ENCODE measurements around the gene OVCH1. TPM values are rescaled to one million over a fixed set of nuclear protein-coding genes. Genes with fewer than 3 reads are reported as not detected.
"Not testable (repeated sequence)": the region's sequence is repeated elsewhere in the genome, so short reads cannot be mapped to it uniquely, and the experiment has no call there.

The OVCH1 gene
- total RNA-seq, 5 donors from 2014 or later (not counting 1 experiment from before 2014, with no cell fraction given), result not detected

GRCh38 chr12:29396774-29397173, 100.7 kb downstream of the OVCH1 start:
- no peak for ATAC-seq (replicated peaks in 1 of 4)
- WGBS (ENCODE audit: insufficient coverage), result 74% methylated on average over 3 of the region's 3 CpGs
- no peaks in the 10 kb centered on the region for H3K9me3 Mint-ChIP-seq
- no peaks in the 10 kb centered on the region for H3K36me3 ChIP-seq (ENCODE audit: control insufficient read depth in 2 of 2, extremely low read depth in 1 of 2, insufficient read depth in 1 of 2, low read length in 1 of 2)
- POLR2A ChIA-PET, result no interaction called here
- no peak overlapping the region for H3K4me3 ChIP-seq (ENCODE audit: control insufficient read depth in 1 of 2, extremely low read depth in 1 of 2, low read length in 1 of 2)
- no peaks in the 10 kb centered on the region for H3K4me1 ChIP-seq (ENCODE audit: control insufficient read depth in 1 of 2, extremely low read depth in 1 of 2, insufficient read depth in 2 of 2, low read length in 2 of 2)
- no peak overlapping the region for H3K27ac Mint-ChIP-seq
- no peak overlapping the region for H3K27ac ChIP-seq (ENCODE audit: low read length)
- H3K27me3 Mint-ChIP-seq, result peaks cover 6 to 17% of the 10 kb centered on the region in 2 donors
- H3K27me3 ChIP-seq (replicated peaks in 1 of 2; ENCODE audit: control insufficient read depth in 2 of 2, extremely low read depth in 1 of 2, insufficient read depth in 2 of 2, low read length in 1 of 2), result no peaks in the 10 kb centered on the region
- H3K4me1 Mint-ChIP-seq, result no peaks in the 10 kb centered on the region
- H3K9me3 ChIP-seq, result no peaks in the 10 kb centered on the region
- no peaks in the 10 kb centered on the region for H3K36me3 Mint-ChIP-seq
- CTCF ChIA-PET, result no interaction called here
- DNase-seq, result no peak
- H3K4me3 Mint-ChIP-seq, result no peak overlapping the region

- ATAC-seq (replicated peaks in 1 of 4), result no peak
- H3K36me3 ChIP-seq (ENCODE audit: control insufficient read depth in 2 of 2, extremely low read depth in 1 of 2, insufficient read depth in 1 of 2, low read length in 1 of 2), result no peaks in the 10 kb centered on the region
- no peaks in the 10 kb centered on the region for H3K4me1 ChIP-seq (ENCODE audit: control insufficient read depth in 1 of 2, extremely low read depth in 1 of 2, insufficient read depth in 2 of 2, low read length in 2 of 2)
- Mint-ChIP-seq H3K27me3 (peaks cover 6 to 17% of the 10 kb centered on the region in 2 donors), H3K27ac (no peak overlapping the region), H3K4me1 (peaks cover 10 to 11% (median 11%) of the 10 kb centered on the region in 3 donors), H3K36me3 (peaks cover 3% of the 10 kb centered on the region), H3K9me3 (peaks cover 2 to 6% (median 5%) of the 10 kb centered on the region in 3 donors), H3K4me3 (no peak overlapping the region)
- ChIA-PET CTCF (interaction anchor here in 1 of 2 donors (0.5 kb wide), 1 partner anchor 25 kb away, joined by 3 read pairs; no protein-coding TSS in a partner anchor), POLR2A (no interaction called here)
- H3K27ac ChIP-seq (ENCODE audit: low read length), result no peak overlapping the region
- H3K4me3 ChIP-seq (ENCODE audit: control insufficient read depth in 1 of 2, extremely low read depth in 1 of 2, low read length in 1 of 2), result no peak overlapping the region
- no peaks in the 10 kb centered on the region for H3K27me3 ChIP-seq (replicated peaks in 1 of 2; ENCODE audit: control insufficient read depth in 2 of 2, extremely low read depth in 1 of 2, insufficient read depth in 2 of 2, low read length in 1 of 2)
- no peak for DNase-seq
- H3K9me3 ChIP-seq, result no peaks in the 10 kb centered on the region
- 100% methylated on average over 1 of the region's 1 CpG for WGBS (ENCODE audit: insufficient coverage)
These were observed 102.1 kb downstream of the OVCH1 start for GRCh38 chr12:29395356-29395755.

GRCh38 chr12:29390419-29390818, 107.1 kb downstream of the OVCH1 start:
- WGBS (ENCODE audit: insufficient coverage), result no CpG with 5 or more reads among the region's 3 CpGs
- H3K36me3 ChIP-seq (ENCODE audit: control insufficient read depth in 2 of 2, extremely low read depth in 1 of 2, insufficient read depth in 1 of 2, low read length in 1 of 2); H3K27me3 ChIP-seq (replicated peaks in 1 of 2; ENCODE audit: control insufficient read depth in 2 of 2, extremely low read depth in 1 of 2, insufficient read depth in 2 of 2, low read length in 1 of 2); H3K9me3 Mint-ChIP-seq; H3K9me3 ChIP-seq; H3K4me1 ChIP-seq (ENCODE audit: control insufficient read depth in 1 of 2, extremely low read depth in 1 of 2, insufficient read depth in 2 of 2, low read length in 2 of 2); CTCF ChIA-PET; H3K4me3 ChIP-seq (ENCODE audit: control insufficient read depth in 1 of 2, extremely low read depth in 1 of 2, low read length in 1 of 2); H3K27me3 Mint-ChIP-seq; H3K36me3 Mint-ChIP-seq: not testable (repeated sequence)
- DNase-seq, result peak in 26 of 35 experiments; percentile 9 to 62 (median 34)
- ATAC-seq (replicated peaks in 1 of 4), result peak; percentile 87 to 100 (median 98)
- Mint-ChIP-seq H3K4me3 (peak overlapping the region; percentile 44 to 57 (median 55)), H3K4me1 (peaks cover 17 to 19% (median 18%) of the 10 kb centered on the region in 3 donors), H3K27ac (peak overlapping the region; percentile 91 to 95)
- peak overlapping the region; percentile 53 for H3K27ac ChIP-seq (ENCODE audit: low read length)
- POLR2A ChIA-PET, result interaction anchor here in 1 of 2 donors (1.0 kb wide), 1 partner anchor 10 kb away, joined by 3 read pairs; the partner anchor contains the start of gene ERGIC2

GRCh38 chr12:29389295-29389919, 108.1 kb downstream of the OVCH1 start:
- H3K27ac Mint-ChIP-seq, result peak overlapping the region; percentile 91 to 95
- peak overlapping the region in 1 of 3 donors; percentile 57 for H3K4me3 Mint-ChIP-seq
- WGBS (ENCODE audit: insufficient coverage), result 99% methylated on average over 51 of the region's 65 CpGs
- ChIA-PET POLR2A (no interaction called here), CTCF (no interaction called here)
- Histone ChIP-seq H3K9me3 (no peaks in the 10 kb centered on the region), H3K4me3 (ENCODE audit: control insufficient read depth in 1 of 2, extremely low read depth in 1 of 2, low read length in 1 of 2) (no peak overlapping the region), H3K27me3 (replicated peaks in 1 of 2; ENCODE audit: control insufficient read depth in 2 of 2, extremely low read depth in 1 of 2, insufficient read depth in 2 of 2, low read length in 1 of 2) (no peaks in the 10 kb centered on the region), H3K27ac (ENCODE audit: low read length) (peak overlapping the region; percentile 19), H3K36me3 (ENCODE audit: control insufficient read depth in 2 of 2, extremely low read depth in 1 of 2, insufficient read depth in 1 of 2, low read length in 1 of 2) (no peaks in the 10 kb centered on the region), H3K4me1 (ENCODE audit: control insufficient read depth in 1 of 2, extremely low read depth in 1 of 2, insufficient read depth in 2 of 2, low read length in 2 of 2) (peaks cover 4 to 6% of the 10 kb centered on the region in 2 experiments)
- peaks cover 2 to 10% (median 5%) of the 10 kb centered on the region in 3 donors for H3K9me3 Mint-ChIP-seq
- ATAC-seq (replicated peaks in 1 of 4) (no peak), DNase-seq (peak in 2 of 35 experiments; percentile 9 to 22)
- peaks cover 3% of the 10 kb centered on the region for H3K36me3 Mint-ChIP-seq
- H3K27me3 Mint-ChIP-seq, result no peaks in the 10 kb centered on the region
- peaks cover 17 to 19% (median 18%) of the 10 kb centered on the region in 3 donors for H3K4me1 Mint-ChIP-seq

- H3K27ac ChIP-seq (ENCODE audit: low read length); H3K27me3 ChIP-seq (replicated peaks in 1 of 2; ENCODE audit: control insufficient read depth in 2 of 2, extremely low read depth in 1 of 2, insufficient read depth in 2 of 2, low read length in 1 of 2); CTCF ChIA-PET; H3K27me3 Mint-ChIP-seq; H3K36me3 ChIP-seq (ENCODE audit: control insufficient read depth in 2 of 2, extremely low read depth in 1 of 2, insufficient read depth in 1 of 2, low read length in 1 of 2); H3K4me3 ChIP-seq (ENCODE audit: control insufficient read depth in 1 of 2, extremely low read depth in 1 of 2, low read length in 1 of 2); H3K36me3 Mint-ChIP-seq; POLR2A ChIA-PET; H3K9me3 ChIP-seq; H3K9me3 Mint-ChIP-seq; DNase-seq; H3K4me3 Mint-ChIP-seq; ATAC-seq (replicated peaks in 1 of 4); H3K27ac Mint-ChIP-seq; H3K4me1 ChIP-seq (ENCODE audit: control insufficient read depth in 1 of 2, extremely low read depth in 1 of 2, insufficient read depth in 2 of 2, low read length in 2 of 2): not testable (repeated sequence)
- peaks cover 25 to 31% (median 29%) of the 10 kb centered on the region in 3 donors for H3K4me1 Mint-ChIP-seq
- 96% methylated on average over 21 of the region's 36 CpGs for WGBS (ENCODE audit: insufficient coverage)
These were observed 111.3 kb downstream of the OVCH1 start for GRCh38 chr12:29386084-29386680.

- H3K4me1 ChIP-seq (ENCODE audit: control insufficient read depth in 1 of 2, extremely low read depth in 1 of 2, insufficient read depth in 2 of 2, low read length in 2 of 2); H3K4me3 Mint-ChIP-seq; H3K9me3 Mint-ChIP-seq; H3K27ac ChIP-seq (ENCODE audit: low read length); H3K36me3 Mint-ChIP-seq; DNase-seq; H3K4me3 ChIP-seq (ENCODE audit: control insufficient read depth in 1 of 2, extremely low read depth in 1 of 2, low read length in 1 of 2); ATAC-seq (replicated peaks in 1 of 4); CTCF ChIA-PET; H3K36me3 ChIP-seq (ENCODE audit: control insufficient read depth in 2 of 2, extremely low read depth in 1 of 2, insufficient read depth in 1 of 2, low read length in 1 of 2); H3K27me3 ChIP-seq (replicated peaks in 1 of 2; ENCODE audit: control insufficient read depth in 2 of 2, extremely low read depth in 1 of 2, insufficient read depth in 2 of 2, low read length in 1 of 2); H3K9me3 ChIP-seq; H3K27me3 Mint-ChIP-seq: not testable (repeated sequence)
- 97% methylated on average over 13 of the region's 17 CpGs for WGBS (ENCODE audit: insufficient coverage)
- Mint-ChIP-seq H3K4me1 (peaks cover 19 to 27% (median 23%) of the 10 kb centered on the region in 3 donors), H3K27ac (peak overlapping the region in 1 of 2 donors; percentile 22)
- POLR2A ChIA-PET, result interaction anchor here in 1 of 2 donors (0.6 kb wide), 1 partner anchor 1370 kb away, joined by 3 read pairs; no protein-coding TSS in a partner anchor
These were observed 112.3 kb downstream of the OVCH1 start for GRCh38 chr12:29385194-29385593.
